Measurements from ENCODE around the gene HIGD1C.
"Not testable (repeated sequence)": the region's sequence is repeated elsewhere in the genome, so short reads cannot be mapped to it uniquely, and the experiment has no call there.

Gene HIGD1C

GRCh38 chr12:50934371-50934851 is 17.9 kb upstream of the HIGD1C start:
- no peak for DNase-seq

- no peak for DNase-seq
Observed at GRCh38 chr12:50934981-50935807, 17.1 kb upstream of the HIGD1C start.

DNA sequence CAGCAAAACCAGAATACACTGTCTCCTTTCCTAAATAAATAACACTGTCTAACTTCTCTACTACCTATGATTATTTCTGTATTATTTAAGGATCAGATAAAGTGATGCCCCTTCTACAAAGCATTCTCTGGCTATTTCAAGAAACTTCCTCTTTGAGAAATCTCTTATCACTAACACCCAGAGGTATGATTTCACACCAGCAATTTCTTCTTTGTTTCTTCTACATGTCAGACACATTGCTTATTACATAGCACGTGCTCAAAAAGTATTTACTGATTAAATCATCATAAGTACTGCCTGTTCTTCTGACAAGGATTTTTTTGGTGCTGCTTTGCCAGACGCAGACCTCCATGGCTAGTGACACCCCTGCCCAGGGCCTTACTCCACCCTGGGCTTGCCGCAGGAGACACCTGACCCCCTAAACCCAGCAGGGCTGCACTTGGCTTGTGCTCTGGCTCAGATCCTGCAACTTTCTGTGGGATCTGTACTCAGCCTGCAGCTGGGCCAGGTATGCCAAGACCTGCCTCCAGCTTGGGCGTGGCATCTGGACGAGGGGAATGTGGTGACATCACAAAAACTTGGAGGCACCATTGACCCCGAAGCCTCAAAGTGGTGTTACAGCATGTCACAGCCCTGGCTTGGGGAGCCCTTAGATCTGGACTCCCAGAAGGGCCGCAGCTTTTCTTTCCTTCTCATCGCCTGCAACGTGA is 15.4 kb upstream of the HIGD1C start:
- no peak for DNase-seq

DNA sequence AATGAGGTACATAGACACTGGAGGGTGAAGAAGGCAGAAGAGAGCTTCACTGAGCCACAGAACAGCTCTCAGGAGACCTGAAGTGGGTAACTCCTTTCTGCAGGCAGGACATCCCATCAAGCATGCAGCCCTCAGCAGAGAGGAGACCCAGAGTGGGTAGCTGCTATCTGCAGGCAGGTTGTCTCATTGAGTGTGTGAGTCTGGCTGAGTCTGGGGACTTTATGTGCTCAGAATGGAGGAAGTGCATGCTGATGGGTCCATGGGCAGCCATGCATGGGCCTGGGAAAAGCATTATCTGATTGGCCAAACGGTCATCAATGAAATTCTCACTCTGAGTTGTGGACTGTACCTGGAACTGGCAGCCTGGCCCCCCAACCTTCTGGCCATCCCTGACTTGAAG is 14.7 kb upstream of the HIGD1C start:
- DNase-seq = no peak

DNA sequence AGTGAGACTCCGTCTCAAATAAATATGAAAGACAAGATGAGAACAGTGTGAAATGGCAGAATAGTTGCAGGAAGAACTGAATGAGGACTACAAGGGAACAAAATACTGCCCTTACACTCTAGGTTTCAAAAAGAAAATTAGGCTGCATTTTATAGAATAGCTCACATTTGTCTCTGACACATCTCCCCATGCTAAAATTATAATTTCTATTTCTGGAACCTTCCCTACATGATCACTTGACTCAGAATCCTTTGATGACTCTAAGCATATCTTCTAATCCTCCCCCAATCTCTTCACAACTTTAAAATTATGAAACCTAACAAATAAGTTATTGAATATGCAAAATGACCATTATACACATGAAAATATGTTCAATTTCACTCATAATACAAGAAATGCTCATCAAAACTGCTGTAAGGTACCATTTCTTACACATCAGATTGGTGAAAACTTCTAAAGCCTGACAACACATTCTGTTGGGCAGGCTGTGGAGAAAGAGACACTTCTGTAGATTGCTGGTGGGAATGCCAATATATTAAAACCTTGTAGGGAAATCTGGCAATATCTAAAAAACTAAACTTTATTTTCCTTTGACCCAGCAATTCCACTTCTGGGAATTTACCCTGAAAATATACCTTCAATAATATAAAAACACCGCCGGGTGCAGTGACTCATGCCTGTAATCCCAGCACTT is 4.3 kb upstream of the HIGD1C start:
- DNase-seq = no peak

DNA sequence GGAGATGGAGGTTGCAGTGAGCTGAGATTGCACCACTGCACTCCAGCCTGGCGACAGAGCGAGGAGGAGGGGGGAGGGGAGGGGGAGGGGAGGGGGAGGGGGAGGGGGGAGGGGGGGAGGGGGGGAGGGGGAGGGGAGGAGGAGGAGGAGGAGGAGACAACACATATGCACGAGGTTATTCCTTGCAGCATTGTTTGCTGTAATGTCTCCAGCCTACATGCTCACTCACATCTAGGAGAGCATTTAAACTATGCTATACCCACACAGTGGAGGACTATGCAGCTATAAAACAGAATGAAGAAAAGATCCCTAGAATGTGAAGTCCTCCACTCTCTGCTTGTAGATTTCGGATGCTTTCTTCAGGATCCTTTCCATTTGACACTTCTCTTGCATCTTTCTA is 3.5 kb upstream of the HIGD1C start:
- no peak for DNase-seq

- no peak for DNase-seq
Observed at GRCh38 chr12:50949801-50950302, 2.5 kb upstream of the HIGD1C start.

DNA sequence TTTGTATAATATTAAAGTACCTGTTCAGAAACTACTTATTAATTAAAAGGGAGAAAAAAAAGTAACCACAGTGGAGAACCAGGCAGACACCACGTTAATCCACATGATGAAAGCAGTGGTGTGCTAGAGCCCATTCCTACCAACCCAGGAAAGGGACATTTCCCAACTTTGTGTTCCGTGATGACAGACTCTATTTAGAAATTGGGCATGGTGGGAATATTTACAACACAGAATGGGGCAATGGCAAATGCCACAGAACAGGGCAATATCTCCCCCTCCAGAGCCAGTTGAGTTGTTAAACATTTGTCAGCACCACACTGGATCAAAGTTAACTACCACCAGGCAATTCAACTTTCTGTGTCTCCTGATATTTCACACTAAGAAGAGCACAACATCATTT is 1.2 kb upstream of the HIGD1C start:
- DNase-seq = no peak

- no peak for DNase-seq
Observed at GRCh38 chr12:50953047-50953446, 703 bp downstream of the HIGD1C start.

GRCh38 chr12:50954789-50955188 is 2.4 kb downstream of the HIGD1C start:
- DNase-seq = not testable (repeated sequence)

- no peak for DNase-seq
Observed at GRCh38 chr12:50955288-50955687, 2.9 kb downstream of the HIGD1C start.

GRCh38 chr12:50955697-50956096 is 3.4 kb downstream of the HIGD1C start:
- no peak for DNase-seq

GRCh38 chr12:50960130-50960529 is 7.8 kb downstream of the HIGD1C start:
- DNase-seq = no peak

DNA sequence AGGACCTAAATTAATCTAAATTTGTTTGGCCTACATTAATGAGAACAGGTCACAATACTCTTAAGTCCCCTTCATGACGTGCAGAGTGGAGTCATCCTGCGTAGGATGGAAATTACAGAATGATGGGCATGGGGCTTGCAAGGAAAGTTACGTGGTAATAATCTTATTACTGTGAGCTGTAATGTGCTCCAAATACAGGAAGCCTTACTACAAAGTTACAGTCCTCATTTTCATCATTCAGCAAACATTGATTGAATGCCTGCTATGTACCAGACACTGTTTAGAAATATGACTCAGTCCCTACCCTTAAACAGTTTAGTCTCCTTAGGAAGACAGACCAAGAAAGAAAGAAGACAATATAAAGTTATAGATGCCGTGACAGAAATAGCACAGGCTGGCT is 9.4 kb downstream of the HIGD1C start:
- no peak for DNase-seq

GRCh38 chr12:50964432-50964831 is 12.1 kb downstream of the HIGD1C start:
- no peak for DNase-seq

DNA sequence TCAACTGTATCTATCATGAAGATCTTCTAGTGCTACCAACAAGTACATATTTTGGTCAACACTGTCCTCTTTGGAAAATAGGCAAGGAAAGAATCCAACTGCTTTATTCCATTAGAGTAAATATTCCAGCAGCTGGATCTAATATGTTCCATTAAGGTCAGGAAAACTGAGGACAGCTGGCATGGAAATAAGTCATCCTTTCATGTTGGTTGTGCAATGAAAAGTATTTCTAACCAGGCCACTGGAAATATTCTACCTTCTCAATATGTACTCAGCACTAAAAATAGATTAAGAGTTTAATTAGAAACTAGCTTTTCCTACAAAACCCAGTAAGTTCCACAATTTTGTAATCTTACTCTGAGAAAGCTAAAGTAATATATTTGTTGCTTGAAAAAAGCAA is 19.6 kb downstream of the HIGD1C start:
- DNase-seq = no peak

DNA sequence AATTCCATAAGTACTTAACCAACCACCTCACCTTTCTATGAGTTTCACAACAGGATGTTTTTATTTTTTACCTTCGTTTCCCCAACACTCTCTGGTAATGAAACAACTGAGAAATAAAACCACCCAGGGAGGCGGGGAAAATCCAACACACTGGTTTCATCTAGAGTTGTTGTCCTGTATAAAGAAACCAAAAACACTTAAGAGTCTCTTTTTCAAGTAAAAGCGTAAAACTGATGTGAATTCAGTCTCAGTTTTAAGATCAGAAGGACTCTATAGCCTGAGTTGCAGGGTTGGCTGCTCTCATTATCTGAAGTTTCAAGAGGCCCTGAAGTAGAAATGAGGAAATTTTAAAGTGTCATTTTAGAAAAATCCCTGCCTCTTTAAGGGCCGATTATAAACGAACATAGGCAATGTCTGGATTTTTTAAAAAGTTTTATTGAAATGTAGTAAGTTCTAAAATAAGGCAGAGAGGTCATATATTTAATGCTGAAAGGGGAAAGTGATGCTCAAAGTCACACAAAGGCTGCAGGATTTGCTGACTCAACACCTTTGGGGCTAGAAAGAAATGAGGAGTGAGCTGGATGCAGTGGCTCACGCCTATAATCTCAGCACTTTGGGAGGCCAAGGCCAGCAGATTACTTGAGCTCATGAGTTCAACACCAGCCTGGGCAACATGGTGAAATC is 27.2 kb downstream of the HIGD1C start:
- no peak for DNase-seq

GRCh38 chr12:50980545-50980944 is 28.2 kb downstream of the HIGD1C start:
- no peak for DNase-seq

- no peak for DNase-seq
Observed at GRCh38 chr12:50981319-50982239, 29.2 kb downstream of the HIGD1C start.

DNA sequence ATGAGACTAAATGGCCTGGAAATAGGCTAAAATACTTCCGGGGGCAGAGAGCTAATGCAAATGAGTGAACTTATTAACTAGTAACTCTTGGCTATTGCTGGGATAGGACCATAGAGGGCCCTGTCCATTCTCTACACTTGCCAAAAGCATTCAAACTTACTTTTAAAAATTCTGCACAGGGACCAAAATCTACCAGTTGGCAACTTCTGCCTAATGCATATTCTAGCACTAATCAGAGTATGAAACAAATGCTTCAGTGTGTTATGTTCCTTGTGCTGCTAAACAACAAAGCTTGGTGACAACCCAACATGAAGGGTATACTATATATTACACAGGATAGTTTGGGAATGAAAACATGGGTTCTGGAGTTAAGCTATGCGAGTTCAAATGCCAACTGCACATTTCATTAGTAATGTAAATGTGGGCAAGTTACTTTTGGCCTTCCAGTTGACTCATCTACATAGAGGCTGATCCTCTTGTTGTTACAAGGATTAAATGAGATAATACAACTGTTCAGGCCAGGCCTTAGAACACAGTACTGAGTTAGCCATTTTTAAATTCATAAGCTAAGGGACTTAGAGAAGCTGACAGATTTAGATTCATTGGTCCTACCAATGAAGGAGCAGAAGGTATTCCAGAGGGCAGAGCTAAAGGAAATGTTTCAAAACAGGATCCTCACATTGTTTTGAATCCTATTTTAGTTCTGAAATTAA is 32.4 kb downstream of the HIGD1C start:
- DNase-seq = no peak

- DNase-seq = no peak
Observed at GRCh38 chr12:50985322-50985721, 33.0 kb downstream of the HIGD1C start.

Data from activated CD8-positive, alpha-beta memory T cell treated with anti-CD3 and anti-CD28 coated beads, Interleukin-2, amount 50 U/mL, for 48 hours (primary cell).